Peyer's patch (tissue), 4 donors: ENCODE results near the gene UBP1. TPM values are rescaled to one million over a fixed set of nuclear protein-coding genes. Genes with fewer than 3 reads are reported as not detected.
"Not testable (repeated sequence)": the region's sequence is repeated elsewhere in the genome, so short reads cannot be mapped to it uniquely, and the experiment has no call there.

Experiments used
- DNase-seq, 3 donors: peaks; one replicate each; pipeline ENCODE4 v3.0.0-alpha.2; 2017 to 2019
- H3K27ac ChIP-seq, 4 donors: fragments of 200-600 bp; sonication (generic); one replicate each; pipeline ENCODE4 v1.5.1; 2016 to 2019
- H3K27me3 ChIP-seq, 2 donors: fragments of 200-600 bp; sonication (generic); one replicate each; pipeline ENCODE4 v1.5.1; 2019
- H3K36me3 ChIP-seq, 3 donors: fragments of 200-600 bp; sonication (generic); one replicate each; pipeline ENCODE4 v1.5.1; 2016 to 2019
- H3K4me1 ChIP-seq, 4 donors: fragments of 200-600 bp; sonication (generic); one replicate each; pipeline ENCODE4 v1.5.1; 2016 to 2019
- H3K4me3 ChIP-seq, 4 donors: fragments of 200-600 bp; sonication (generic); 1 replicate in 3 of 4; 2 replicates in 1 of 4; pipeline ENCODE4 v1.5.1; 2016 to 2019; ENCODE audit warnings: mild to moderate bottlenecking in 1 of 4
- H3K9me3 ChIP-seq, 4 donors: fragments of 200-600 bp; sonication (generic); one replicate each; pipeline ENCODE4 v1.5.1; 2016 to 2019; ENCODE audit warnings: mild to moderate bottlenecking in 1 of 4
- CTCF ChIP-seq, 6 experiments: fragments of 450-650 bp in 4 of 6; fragments of 200-600 bp in 2 of 6; sonication (generic) in 1 of 6; IDR thresholded peaks; one replicate each; pipeline ENCODE4 v1.5.1; 2017 to 2019; ENCODE audit warnings: antibody characterized with exemption in 6 of 6, mild to moderate bottlenecking in 3 of 6, moderate library complexity in 1 of 6
- POLR2A ChIP-seq, 2 donors: fragments of 450-650 bp; IDR thresholded peaks; one replicate each; pipeline ENCODE4 v1.5.1; 2017; ENCODE audit warnings: antibody characterized with exemption in 2 of 2, mild to moderate bottlenecking in 2 of 2, moderate library complexity in 2 of 2
- total RNA-seq, 4 donors: library from RNA; depleted of rRNA; stranded (reverse); fragments of >200 nt; gene quantifications; one replicate each; pipeline ENCODE4 v1.1.0, GENCODE V29; 2016

UBP1 gene
- total RNA-seq, 4 donors from 2014 or later = 61.3 to 192 (median 77.0) TPM

DNA sequence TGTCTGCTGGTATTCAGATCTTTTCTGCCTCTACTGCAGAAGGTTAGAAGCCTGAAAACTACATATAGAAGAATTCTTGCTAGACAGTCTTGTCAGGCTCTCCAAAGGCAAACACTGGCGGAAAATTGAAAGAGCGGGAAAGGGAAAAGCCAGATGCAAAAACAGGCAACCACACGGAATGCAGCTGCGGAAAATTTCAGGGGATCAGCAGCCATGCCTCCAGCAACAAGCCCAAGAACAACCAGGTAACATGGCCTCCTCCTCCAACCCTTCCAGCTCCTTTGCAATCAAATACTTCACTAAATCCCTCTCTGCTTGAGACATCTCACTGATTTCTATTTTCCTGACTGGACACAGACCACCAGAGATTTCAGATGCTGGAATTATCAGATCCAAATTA lies 9.6 kb downstream of the UBP1 start:
- DNase-seq = no peak
- H3K4me3 ChIP-seq = no peak overlapping the region
- TF ChIP-seq POLR2A (IDR thresholded peaks at IDR 0.05) (no peak), CTCF (IDR thresholded peaks at IDR 0.05) (no peak)
- peaks cover 0 to 30% (median 0%) of the 10 kb centered on the region in 4 donors for H3K4me1 ChIP-seq
- H3K27me3 ChIP-seq = no peaks in the 10 kb centered on the region
- H3K9me3 ChIP-seq = no peaks in the 10 kb centered on the region
- no peaks in the 10 kb centered on the region for H3K36me3 ChIP-seq
- H3K27ac ChIP-seq = no peak overlapping the region

GRCh38 chr3:33430061-33430460 lies 10.1 kb downstream of the UBP1 start:
- no peaks in the 10 kb centered on the region for H3K27me3 ChIP-seq
- DNase-seq = no peak
- H3K9me3 ChIP-seq = no peaks in the 10 kb centered on the region
- no peak overlapping the region for H3K27ac ChIP-seq
- TF ChIP-seq CTCF (IDR thresholded peaks at IDR 0.05) (no peak), POLR2A (IDR thresholded peaks at IDR 0.05) (no peak)
- H3K36me3 ChIP-seq = peaks cover 0 to 2% (median 0%) of the 10 kb centered on the region in 3 donors
- H3K4me3 ChIP-seq = no peak overlapping the region
- peaks cover 0 to 30% (median 0%) of the 10 kb centered on the region in 4 donors for H3K4me1 ChIP-seq

DNA sequence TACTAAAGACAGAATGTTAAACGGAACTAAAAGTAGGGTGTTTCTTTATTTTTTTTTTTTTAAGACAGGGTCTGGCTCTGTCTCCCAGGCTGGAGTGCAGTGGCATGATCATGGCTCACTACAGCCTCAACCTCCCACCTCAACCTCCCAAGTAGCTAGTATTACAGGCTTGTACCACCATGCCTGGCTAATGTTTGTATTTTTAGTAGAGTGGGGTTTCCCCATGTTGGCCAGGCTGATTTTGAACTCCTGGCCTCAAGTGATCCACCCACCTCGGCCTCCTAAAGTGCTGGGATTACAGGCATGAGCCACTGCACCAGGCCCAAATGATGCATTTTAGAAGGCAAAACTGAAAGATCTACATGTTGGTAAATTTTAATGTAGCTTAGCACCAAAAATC lies 10.9 kb downstream of the UBP1 start:
- DNase-seq, H3K9me3 ChIP-seq, H3K27ac ChIP-seq, H3K27me3 ChIP-seq, H3K36me3 ChIP-seq, H3K4me3 ChIP-seq: not testable (repeated sequence)
- peaks cover 0 to 30% (median 0%) of the 10 kb centered on the region in 4 donors for H3K4me1 ChIP-seq

DNA sequence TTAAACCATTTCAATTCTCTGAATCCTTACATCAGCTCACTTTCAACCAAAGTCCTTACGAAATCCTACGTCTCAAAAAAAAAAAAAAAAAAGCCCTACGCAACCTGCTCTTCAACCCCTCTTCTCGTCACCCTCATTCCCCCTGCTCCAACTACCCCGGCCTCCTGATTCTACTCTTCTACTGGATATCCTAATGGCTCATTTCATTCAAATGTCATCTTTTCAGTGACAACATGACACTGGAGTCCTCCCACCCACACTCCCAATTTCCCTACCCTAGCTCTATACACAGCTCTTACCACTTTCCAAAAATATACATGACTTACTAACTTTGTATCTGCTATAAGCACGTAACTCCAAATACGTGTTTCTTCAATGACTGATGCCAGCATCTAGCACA lies 11.5 kb downstream of the UBP1 start:
- Histone ChIP-seq H3K4me3 (no peak overlapping the region), H3K4me1 (peaks cover 0 to 30% (median 0%) of the 10 kb centered on the region in 4 donors)
- no peak for TF ChIP-seq POLR2A (IDR thresholded peaks at IDR 0.05)
- no peak for TF ChIP-seq CTCF (IDR thresholded peaks at IDR 0.05)

DNA sequence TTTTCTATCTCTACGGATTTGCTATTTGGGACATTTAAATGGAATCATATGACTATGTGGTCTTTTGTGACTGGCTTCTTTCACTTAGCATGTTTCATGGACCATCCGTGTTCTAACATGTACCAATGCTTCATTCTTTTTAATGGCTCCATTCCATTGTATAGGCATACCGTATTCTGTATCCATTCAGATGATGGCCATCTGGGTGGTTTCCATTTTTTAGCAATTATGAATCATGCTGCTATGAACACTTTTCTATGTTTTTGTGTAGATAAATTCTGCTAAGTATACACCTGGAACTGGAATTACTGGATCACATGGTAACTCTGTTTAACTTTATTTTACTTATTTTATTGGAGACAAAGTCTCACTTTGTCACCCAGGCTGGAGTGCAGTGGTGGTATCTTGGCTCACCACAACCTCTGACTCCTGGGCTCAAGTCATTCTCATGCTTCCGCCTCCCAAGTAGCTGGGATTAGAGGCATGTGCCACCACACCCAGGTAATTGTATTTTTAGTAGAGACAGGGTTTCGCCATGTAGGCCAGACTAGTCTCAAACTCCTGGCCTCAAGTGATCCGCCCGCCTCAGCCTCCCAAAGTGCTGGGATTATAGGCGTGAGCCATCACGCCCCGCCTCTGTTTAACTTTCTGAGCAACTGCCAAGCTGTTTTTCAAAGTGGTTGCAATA lies 13.4 kb downstream of the UBP1 start:
- peak in 2 of 3 donors; percentile 50 to 70 for DNase-seq
- peaks cover 0 to 21% (median 0%) of the 10 kb centered on the region in 3 donors for H3K36me3 ChIP-seq
- peaks cover 0 to 26% (median 0%) of the 10 kb centered on the region in 4 donors for H3K4me1 ChIP-seq
- peak overlapping the region in 1 of 4 donors; percentile 62 for H3K27ac ChIP-seq
- no peaks in the 10 kb centered on the region for H3K9me3 ChIP-seq
- no peak overlapping the region for H3K4me3 ChIP-seq
- TF ChIP-seq POLR2A (IDR thresholded peaks at IDR 0.05) (no peak), CTCF (IDR thresholded peaks at IDR 0.05) (no peak)
- no peaks in the 10 kb centered on the region for H3K27me3 ChIP-seq

More for the DNA sequence above, 11.5 kb downstream of the UBP1 start:
- Histone ChIP-seq H3K27ac (no peak overlapping the region), H3K36me3 (peaks cover 0 to 8% (median 0%) of the 10 kb centered on the region in 3 donors), H3K27me3 (no peaks in the 10 kb centered on the region), H3K9me3 (no peaks in the 10 kb centered on the region)
- DNase-seq = no peak

GRCh38 chr3:33426068-33426467 lies 14.1 kb downstream of the UBP1 start:
- TF ChIP-seq POLR2A (IDR thresholded peaks at IDR 0.05) (no peak), CTCF (IDR thresholded peaks at IDR 0.05) (no peak)
- Histone ChIP-seq H3K27me3 (no peaks in the 10 kb centered on the region), H3K4me3 (no peak overlapping the region), H3K36me3 (peaks cover 0 to 28% (median 0%) of the 10 kb centered on the region in 3 donors), H3K27ac (no peak overlapping the region), H3K4me1 (peaks cover 0 to 24% (median 0%) of the 10 kb centered on the region in 4 donors), H3K9me3 (no peaks in the 10 kb centered on the region)
- DNase-seq = no peak
